KOPT-K1 (cell line): ENCODE data around the gene TAF7.
"Not testable (repeated sequence)": the region's sequence is repeated elsewhere in the genome, so short reads cannot be mapped to it uniquely, and the experiment has no call there.

Experiments
- H3K27ac ChIP-seq: fragments of 200-600 bp; sonication (generic); 2 replicates; pipeline ENCODE4 v1.5.1; 2016; ENCODE audit warnings: antibody characterized with exemption, mild to moderate bottlenecking, low read depth, low read length; ENCODE audit not compliant: poor library complexity, severe bottlenecking
- H3K36me3 ChIP-seq: fragments of 200-600 bp; sonication (generic); 2 replicates; pipeline ENCODE4 v1.5.1; 2017; ENCODE audit warnings: antibody characterized with exemption, mild to moderate bottlenecking, low read length, moderate library complexity; ENCODE audit not compliant: insufficient read depth
- H3K9me3 ChIP-seq: fragments of 200-600 bp; sonication (generic); 2 replicates; pipeline ENCODE4 v1.5.1; 2017; ENCODE audit warnings: antibody characterized with exemption, low read length, mild to moderate bottlenecking; ENCODE audit not compliant: insufficient read depth, poor library complexity, severe bottlenecking

The TAF7 gene

GRCh38 chr5:141320225-141321169, at the start of gene TAF7:
TSS of gene TAF7 (minus strand) at chr5:141320784. CDS start at chr5:141320044, 740 bp downstream.
- H3K27ac ChIP-seq, result peak within 1 kb of the TSS; percentile 89
- H3K9me3 ChIP-seq, result peaks cover 67% of the 10 kb centered on the region
- H3K36me3 ChIP-seq, result peaks cover 43% of the 10 kb centered on the region

GRCh38 chr5:141366016-141366896, 45.7 kb upstream of the TAF7 start:
- peaks cover 50% of the 10 kb centered on the region for H3K9me3 ChIP-seq
- no peaks in the 10 kb centered on the region for H3K36me3 ChIP-seq
- no peak overlapping the region for H3K27ac ChIP-seq

- H3K36me3 ChIP-seq, result no peaks in the 10 kb centered on the region
- no peak within 1 kb of the TSS for H3K27ac ChIP-seq
- peaks cover 47% of the 10 kb centered on the region for H3K9me3 ChIP-seq
Observed at GRCh38 chr5:141363952-141364660, 43.5 kb upstream of the TAF7 start, which contains the start of gene PCDHGA5. TSS of gene PCDHGA5 (plus strand) at chr5:141364162. CDS start at chr5:141364331, 169 bp downstream.

- no peak overlapping the region for H3K27ac ChIP-seq
- H3K9me3 ChIP-seq, result peaks cover 47% of the 10 kb centered on the region
Observed at GRCh38 chr5:141362719-141363118, 42.1 kb upstream of the TAF7 start.

GRCh38 chr5:141360685-141361084, 40.1 kb upstream of the TAF7 start:
- Histone ChIP-seq H3K27ac (no peak overlapping the region), H3K9me3 (peaks cover 39% of the 10 kb centered on the region)

More at GRCh38 chr5:141362719-141363118, 42.1 kb upstream of the TAF7 start:
- H3K36me3 ChIP-seq, result no peaks in the 10 kb centered on the region

GRCh38 chr5:141359790-141360426, 39.3 kb upstream of the TAF7 start, which contains the start of gene PCDHGB2:
TSS of gene PCDHGB2 (plus strand) at chr5:141359994. CDS start at chr5:141360136, 142 bp downstream.
- peaks cover 31% of the 10 kb centered on the region for H3K9me3 ChIP-seq
- no peaks in the 10 kb centered on the region for H3K36me3 ChIP-seq
- no peak within 1 kb of the TSS for H3K27ac ChIP-seq

More at GRCh38 chr5:141360685-141361084, 40.1 kb upstream of the TAF7 start:
- H3K36me3 ChIP-seq, result no peaks in the 10 kb centered on the region

GRCh38 chr5:141356950-141357349, 36.4 kb upstream of the TAF7 start:
- peaks cover 13% of the 10 kb centered on the region for H3K9me3 ChIP-seq
- H3K27ac ChIP-seq, result no peak overlapping the region
- H3K36me3 ChIP-seq, result no peaks in the 10 kb centered on the region

- Histone ChIP-seq H3K27ac (no peak overlapping the region), H3K36me3 (no peaks in the 10 kb centered on the region), H3K9me3 (peaks cover 8% of the 10 kb centered on the region)
Observed at GRCh38 chr5:141356133-141356532, 35.5 kb upstream of the TAF7 start.

GRCh38 chr5:141355641-141356040, 35.1 kb upstream of the TAF7 start:
- H3K27ac ChIP-seq, result no peak overlapping the region
- H3K36me3 ChIP-seq, result no peaks in the 10 kb centered on the region
- peaks cover 4% of the 10 kb centered on the region for H3K9me3 ChIP-seq

- Histone ChIP-seq H3K36me3 (no peaks in the 10 kb centered on the region), H3K27ac (no peak within 1 kb of the TSS), H3K9me3 (no peaks in the 10 kb centered on the region)
Observed at GRCh38 chr5:141354900-141355469, 34.4 kb upstream of the TAF7 start, which contains the start of gene PCDHGA4. TSS of gene PCDHGA4 (plus strand) at chr5:141355021. CDS start at chr5:141355108, 87 bp downstream.

- no peak overlapping the region for H3K27ac ChIP-seq
- H3K36me3 ChIP-seq, result no peaks in the 10 kb centered on the region
- H3K9me3 ChIP-seq, result no peaks in the 10 kb centered on the region
Observed at GRCh38 chr5:141351591-141351990, 31.0 kb upstream of the TAF7 start.

- Histone ChIP-seq H3K9me3 (peaks cover 5% of the 10 kb centered on the region), H3K36me3 (no peaks in the 10 kb centered on the region), H3K27ac (no peak within 1 kb of the TSS)
Observed at GRCh38 chr5:141349917-141350619, 29.5 kb upstream of the TAF7 start, which contains the start of gene PCDHGB1. TSS of gene PCDHGB1 (plus strand) at chr5:141350099. CDS start at chr5:141350261, 162 bp downstream.

GRCh38 chr5:141346017-141346416, 25.4 kb upstream of the TAF7 start:
- not testable (repeated sequence) for H3K27ac ChIP-seq, H3K36me3 ChIP-seq
- peaks cover 19% of the 10 kb centered on the region for H3K9me3 ChIP-seq
